Body of pancreas (tissue), 4 donors: ENCODE results near the gene MAGOHB.

ENCODE experiments used
- CTCF ChIP-seq, 7 experiments: fragments of 450-650 bp in 4 of 7; fragments of 200-600 bp in 3 of 7; sonication (generic) in 3 of 7; IDR thresholded peaks; one replicate each; pipeline ENCODE4 v1.5.1; 2016 to 2019; ENCODE audit warnings: antibody characterized with exemption in 7 of 7
- POLR2A ChIP-seq, 3 donors: fragments of 450-650 bp; IDR thresholded peaks; one replicate each; pipeline ENCODE4 v1.6.1; 2016; ENCODE audit warnings: antibody characterized with exemption in 3 of 3, mild to moderate bottlenecking in 2 of 3

DNA sequence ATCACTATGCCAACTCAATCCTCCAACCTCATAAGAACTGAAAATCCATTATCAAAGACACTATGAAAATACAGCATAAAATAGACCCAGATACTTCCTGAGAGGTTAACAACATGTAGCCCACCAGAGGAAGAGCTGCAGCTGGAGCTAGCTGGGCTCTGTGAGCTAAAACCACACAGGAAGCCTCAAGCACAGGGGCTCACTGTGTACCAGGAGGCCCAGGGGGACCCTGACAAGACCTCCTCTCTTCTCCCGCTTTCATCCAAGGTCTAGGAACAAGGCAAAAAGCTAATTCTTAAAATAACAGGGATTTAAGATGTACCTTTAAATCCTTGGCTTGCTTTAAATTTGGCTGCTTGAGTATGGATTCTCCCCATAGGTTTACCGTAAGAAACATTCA lies 54.2 kb downstream of the MAGOHB start:
- TF ChIP-seq CTCF (IDR thresholded peaks at IDR 0.05) = no peak
- TF ChIP-seq POLR2A (IDR thresholded peaks at IDR 0.05) = no peak
